Calu3 (cell line): ENCODE measurements around the gene MEF2C. TPM values are rescaled to one million over a fixed set of nuclear protein-coding genes. Genes with fewer than 3 reads are reported as not detected.

Source experiments
- BruUV-seq: library from RNA; stranded (reverse); fragments of 400-500 nt; replicated peaks from 2 replicates; lab custom pipeline; 2021; lab: Mats Ljungman, UMichigan
- CTCF ChIA-PET: fragments of 300-600 bp; sonication (Branson Sonifier 250); formaldehyde crosslinking; loops from one replicate; lab custom pipeline; 2022; ENCODE audit warnings: antibody characterized with exemption; lab: Charles Lee
- DNase-seq: peaks from one replicate; pipeline ENCODE4 v3.0.0; 2022
- H3K27ac Mint-ChIP-seq: one replicate; pipeline ENCODE4 v1.8.0; 2022; ENCODE audit warnings: mixed read lengths; ENCODE audit not compliant: unreplicated experiment
- H3K27me3 Mint-ChIP-seq: one replicate; pipeline ENCODE4 v1.8.0; 2022; ENCODE audit warnings: mixed read lengths; ENCODE audit not compliant: unreplicated experiment
- H3K36me3 Mint-ChIP-seq: one replicate; pipeline ENCODE4 v1.8.0; 2022; ENCODE audit warnings: mild to moderate bottlenecking, moderate library complexity, mixed read lengths; ENCODE audit not compliant: insufficient read depth, unreplicated experiment
- H3K4me1 Mint-ChIP-seq: one replicate; pipeline ENCODE4 v1.8.0; 2022; ENCODE audit warnings: mild to moderate bottlenecking, low read depth, mixed read lengths; ENCODE audit not compliant: unreplicated experiment
- H3K4me3 Mint-ChIP-seq: one replicate; pipeline ENCODE4 v1.8.0; 2022; ENCODE audit warnings: mild to moderate bottlenecking, low read depth, moderate library complexity, mixed read lengths; ENCODE audit not compliant: unreplicated experiment
- H3K9me3 Mint-ChIP-seq: one replicate; pipeline ENCODE4 v1.8.0; 2022; ENCODE audit warnings: low read depth, mixed read lengths; ENCODE audit not compliant: unreplicated experiment
- intact Hi-C: fragments of 100-400 bp; cut with micrococcal nuclease; formaldehyde crosslinking; loops from one replicate; pipeline ENCODE4 v1.10.0; 2022; ENCODE audit not compliant: unreplicated experiment
- total RNA-seq: library from RNA; stranded (reverse); gene quantifications from 2 replicates; pipeline ENCODE4 v1.2.3, GENCODE V29; 2022
- TF ChIP-seq, protein P1 (sequence below): fragments of 200-600 bp; IDR thresholded peaks from one replicate; pipeline ENCODE4 v1.8.0; 2022; ENCODE audit warnings: antibody characterized with exemption; ENCODE audit not compliant: unreplicated experiment

The MEF2C gene
- total RNA-seq, 1 experiment from 2014 or later, result 6.1 TPM

GRCh38 chr5:88847420-88847819 is 35.6 kb downstream of the MEF2C start:
- TF ChIP-seq, protein P1, sequence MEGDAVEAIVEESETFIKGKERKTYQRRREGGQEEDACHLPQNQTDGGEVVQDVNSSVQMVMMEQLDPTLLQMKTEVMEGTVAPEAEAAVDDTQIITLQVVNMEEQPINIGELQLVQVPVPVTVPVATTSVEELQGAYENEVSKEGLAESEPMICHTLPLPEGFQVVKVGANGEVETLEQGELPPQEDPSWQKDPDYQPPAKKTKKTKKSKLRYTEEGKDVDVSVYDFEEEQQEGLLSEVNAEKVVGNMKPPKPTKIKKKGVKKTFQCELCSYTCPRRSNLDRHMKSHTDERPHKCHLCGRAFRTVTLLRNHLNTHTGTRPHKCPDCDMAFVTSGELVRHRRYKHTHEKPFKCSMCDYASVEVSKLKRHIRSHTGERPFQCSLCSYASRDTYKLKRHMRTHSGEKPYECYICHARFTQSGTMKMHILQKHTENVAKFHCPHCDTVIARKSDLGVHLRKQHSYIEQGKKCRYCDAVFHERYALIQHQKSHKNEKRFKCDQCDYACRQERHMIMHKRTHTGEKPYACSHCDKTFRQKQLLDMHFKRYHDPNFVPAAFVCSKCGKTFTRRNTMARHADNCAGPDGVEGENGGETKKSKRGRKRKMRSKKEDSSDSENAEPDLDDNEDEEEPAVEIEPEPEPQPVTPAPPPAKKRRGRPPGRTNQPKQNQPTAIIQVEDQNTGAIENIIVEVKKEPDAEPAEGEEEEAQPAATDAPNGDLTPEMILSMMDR, result no peak
- no peak for DNase-seq
- intact Hi-C loops, result no loop called here
- H3K36me3 Mint-ChIP-seq, result no peaks in the 10 kb centered on the region
- H3K27ac Mint-ChIP-seq, result no peak overlapping the region
- H3K9me3 Mint-ChIP-seq, result no peaks in the 10 kb centered on the region
- BruUV-seq, result no TSS peak
- H3K4me1 Mint-ChIP-seq, result no peaks in the 10 kb centered on the region
- no peak overlapping the region for H3K4me3 Mint-ChIP-seq
- CTCF ChIA-PET, result no interaction called here
- no peaks in the 10 kb centered on the region for H3K27me3 Mint-ChIP-seq

GRCh38 chr5:88846434-88846833 is 36.5 kb downstream of the MEF2C start:
- CTCF ChIA-PET, result no interaction called here
- Mint-ChIP-seq H3K27me3 (no peaks in the 10 kb centered on the region), H3K27ac (no peak overlapping the region), H3K4me3 (no peak overlapping the region), H3K9me3 (no peaks in the 10 kb centered on the region), H3K4me1 (no peaks in the 10 kb centered on the region), H3K36me3 (no peaks in the 10 kb centered on the region)
- no TSS peak for BruUV-seq
- DNase-seq, result no peak
- TF ChIP-seq, protein P1, result no peak
- intact Hi-C loops, result no loop called here

DNA sequence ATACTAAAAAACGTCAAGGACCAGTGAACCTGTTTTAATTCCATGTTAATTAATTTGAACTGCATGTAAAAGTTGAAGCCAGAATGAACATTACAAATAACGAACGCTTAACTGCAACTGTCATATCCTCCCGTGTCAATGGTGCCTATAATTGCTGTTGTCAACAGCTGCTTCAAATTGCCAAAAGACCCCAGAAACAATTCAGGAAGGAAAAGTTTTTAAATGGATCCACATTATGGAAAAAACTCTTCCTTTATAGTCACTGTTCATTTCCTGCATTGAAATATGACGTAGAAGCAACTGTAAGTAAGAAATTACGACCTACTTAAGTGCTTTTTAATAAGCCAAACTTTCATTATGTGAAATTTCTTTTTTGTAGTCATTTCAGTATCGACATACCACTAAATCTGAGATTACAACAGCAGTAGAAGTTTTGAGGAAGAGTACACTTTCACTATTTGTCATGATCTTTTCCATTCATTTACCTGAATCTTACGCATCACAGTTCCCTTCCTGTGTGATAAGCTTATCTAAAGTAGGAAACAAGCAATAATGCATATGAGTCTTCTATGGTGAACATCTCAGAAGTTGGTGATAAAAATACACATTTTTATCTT is 37.8 kb downstream of the MEF2C start:
- CTCF ChIA-PET, result no interaction called here
- Mint-ChIP-seq H3K4me3 (no peak overlapping the region), H3K9me3 (no peaks in the 10 kb centered on the region), H3K27me3 (no peaks in the 10 kb centered on the region), H3K27ac (no peak overlapping the region), H3K4me1 (no peaks in the 10 kb centered on the region), H3K36me3 (no peaks in the 10 kb centered on the region)
- BruUV-seq, result no TSS peak
- intact Hi-C loops, result no loop called here
- TF ChIP-seq, protein P1, result no peak
- DNase-seq, result no peak

- H3K4me1 Mint-ChIP-seq, result no peaks in the 10 kb centered on the region
- no peaks in the 10 kb centered on the region for H3K9me3 Mint-ChIP-seq
- H3K36me3 Mint-ChIP-seq, result no peaks in the 10 kb centered on the region
- H3K27me3 Mint-ChIP-seq, result no peaks in the 10 kb centered on the region
- CTCF ChIA-PET, result interaction anchor here (0.7 kb wide), 1 partner anchor 693 kb away, joined by 3 read pairs; no protein-coding TSS in a partner anchor
- BruUV-seq, result no TSS peak
- no peak for DNase-seq
- no peak overlapping the region for H3K4me3 Mint-ChIP-seq
- H3K27ac Mint-ChIP-seq, result no peak overlapping the region
- intact Hi-C loops, result no loop called here
- TF ChIP-seq, protein P1, result no peak
Observed at GRCh38 chr5:88842784-88843183, 40.2 kb downstream of the MEF2C start.
